ENCODE measurements around the gene TMEM100. TPM values are rescaled to one million over a fixed set of nuclear protein-coding genes. Genes with fewer than 3 reads are reported as not detected.

TMEM100 gene
- total RNA-seq (1 to 10 TPM in 3 of 6 donors, under 1 TPM in 3; 0.39 to 4.0 (median 1.2) TPM), polyA plus RNA-seq (1 to 10 TPM; 2.2 to 4.1 TPM)

GRCh38 chr17:55722742-55723487 lies at the start of gene TMEM100:
Gene TMEM100, minus strand, starts transcription at chr17:55722864. Its CDS starts 1,794 bp downstream, at chr17:55721070.
- Histone ChIP-seq H3K9me3 (no peaks in the 10 kb centered on the region), H3K4me3 (no peak within 1 kb of the TSS), H3K27ac (no peak within 1 kb of the TSS), H3K36me3 (no peaks in the 10 kb centered on the region), H3K4me1 (no peaks in the 10 kb centered on the region), H3K27me3 (no peaks in the 10 kb centered on the region)
- DNase-seq (no peak), FAIRE-seq (no peak), ATAC-seq (peak in 1 of 4 donors; percentile 51)
- 22 to 26% methylated on average over 12 of the region's 12 CpGs for WGBS, 2 donors
- TF ChIP-seq, protein P1, sequence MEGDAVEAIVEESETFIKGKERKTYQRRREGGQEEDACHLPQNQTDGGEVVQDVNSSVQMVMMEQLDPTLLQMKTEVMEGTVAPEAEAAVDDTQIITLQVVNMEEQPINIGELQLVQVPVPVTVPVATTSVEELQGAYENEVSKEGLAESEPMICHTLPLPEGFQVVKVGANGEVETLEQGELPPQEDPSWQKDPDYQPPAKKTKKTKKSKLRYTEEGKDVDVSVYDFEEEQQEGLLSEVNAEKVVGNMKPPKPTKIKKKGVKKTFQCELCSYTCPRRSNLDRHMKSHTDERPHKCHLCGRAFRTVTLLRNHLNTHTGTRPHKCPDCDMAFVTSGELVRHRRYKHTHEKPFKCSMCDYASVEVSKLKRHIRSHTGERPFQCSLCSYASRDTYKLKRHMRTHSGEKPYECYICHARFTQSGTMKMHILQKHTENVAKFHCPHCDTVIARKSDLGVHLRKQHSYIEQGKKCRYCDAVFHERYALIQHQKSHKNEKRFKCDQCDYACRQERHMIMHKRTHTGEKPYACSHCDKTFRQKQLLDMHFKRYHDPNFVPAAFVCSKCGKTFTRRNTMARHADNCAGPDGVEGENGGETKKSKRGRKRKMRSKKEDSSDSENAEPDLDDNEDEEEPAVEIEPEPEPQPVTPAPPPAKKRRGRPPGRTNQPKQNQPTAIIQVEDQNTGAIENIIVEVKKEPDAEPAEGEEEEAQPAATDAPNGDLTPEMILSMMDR (IDR thresholded peaks at IDR 0.05), result no peak
- intact Hi-C loops (cut with DNase I), result no loop called here

GRCh38 chr17:55772086-55772485 lies 49.4 kb upstream of the TMEM100 start:
- Histone ChIP-seq H3K4me3 (no peak overlapping the region), H3K36me3 (peaks cover 0 to 27% (median 6%) of the 10 kb centered on the region in 3 donors), H3K27ac (no peak overlapping the region), H3K27me3 (no peaks in the 10 kb centered on the region), H3K9me3 (no peaks in the 10 kb centered on the region), H3K4me1 (no peaks in the 10 kb centered on the region)
- TF ChIP-seq, protein P1 (IDR thresholded peaks at IDR 0.05), result no peak
- intact Hi-C loops (cut with DNase I), result loop anchor here in 2 of 3 donors (5.0 to 10.0 kb wide), 2 partner anchors 247 to 250 kb away; no protein-coding TSS in a partner anchor
- no peak for DNase-seq
- no peak for FAIRE-seq
- whole genome bisulfite sequencing, 2 donors, result 93 to 95% methylated on average over 7 of the region's 7 CpGs
- ATAC-seq, result no peak

DNA sequence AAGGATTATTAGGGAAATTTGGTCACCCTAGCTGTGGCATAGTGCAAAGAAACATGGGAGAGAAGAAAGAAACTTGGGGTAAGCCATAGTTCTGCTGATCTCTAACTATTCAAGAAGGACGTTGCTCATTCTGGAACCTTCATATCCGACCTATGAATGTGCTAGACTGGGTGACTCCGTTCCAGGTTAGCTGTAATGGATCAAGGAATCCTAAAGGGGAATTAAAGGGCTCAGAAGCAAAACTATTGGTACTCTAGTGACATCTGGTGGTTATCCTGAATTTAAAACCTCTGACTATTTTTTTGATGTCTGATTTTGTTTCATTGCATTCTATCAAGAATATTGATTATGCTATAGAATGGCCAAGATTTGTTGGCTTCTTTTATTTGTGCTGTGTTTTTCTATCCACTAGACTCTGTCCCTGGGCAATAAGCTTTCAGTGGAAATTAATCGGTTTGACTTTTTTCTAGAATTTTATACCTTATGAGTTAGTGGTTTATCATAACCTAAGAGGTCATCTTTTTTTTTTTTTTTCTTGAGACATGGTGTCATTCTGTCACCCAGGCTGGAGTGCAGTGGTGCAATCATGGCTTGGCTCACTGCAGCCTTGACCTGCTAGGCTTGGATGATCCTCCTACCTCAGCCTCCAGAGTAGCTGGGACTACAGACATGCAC lies 47.7 kb upstream of the TMEM100 start:
- H3K4me3 ChIP-seq, result no peak overlapping the region
- peaks cover 0 to 16% (median 6%) of the 10 kb centered on the region in 3 donors for H3K36me3 ChIP-seq
- TF ChIP-seq, protein P1 (IDR thresholded peaks at IDR 0.05), result peak in 3 of 4 donors; percentile 18 to 36 (median 36)
- peak; percentile 13 for FAIRE-seq
- no peaks in the 10 kb centered on the region for H3K9me3 ChIP-seq
- no peak for DNase-seq
- H3K27ac ChIP-seq, result no peak overlapping the region
- WGBS, 2 donors, result 35 to 49% methylated on average over 4 of the region's 4 CpGs
- intact Hi-C loops (cut with DNase I), result loop anchor here in 2 of 3 donors (5.0 to 10.0 kb wide), 2 partner anchors 246 to 248 kb away; no protein-coding TSS in a partner anchor
- H3K27me3 ChIP-seq, result no peaks in the 10 kb centered on the region
- no peaks in the 10 kb centered on the region for H3K4me1 ChIP-seq
- ATAC-seq, result peak; percentile 46 to 77 (median 66)

DNA sequence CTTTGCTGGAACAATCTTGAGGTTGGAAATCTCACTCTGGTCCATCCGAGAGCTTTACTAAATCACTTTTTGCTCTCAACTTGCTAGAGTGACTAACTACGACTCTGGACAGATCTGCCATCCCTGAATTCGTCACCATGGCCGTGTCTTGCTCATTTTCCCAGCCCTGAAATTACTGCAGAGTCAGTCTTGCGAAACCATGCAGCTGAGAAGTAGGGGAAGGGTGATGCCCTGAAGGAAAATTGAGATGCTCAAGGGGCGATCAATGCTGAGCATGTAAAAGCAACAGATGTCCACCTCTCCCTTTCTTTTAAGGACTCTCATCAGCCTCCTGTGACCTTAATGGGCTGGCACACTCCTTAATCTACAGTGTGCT lies 46.9 kb upstream of the TMEM100 start:
- 78 to 85% methylated on average over 6 of the region's 6 CpGs for WGBS, 2 donors
- Histone ChIP-seq H3K27me3 (no peaks in the 10 kb centered on the region), H3K27ac (no peak overlapping the region), H3K4me1 (no peaks in the 10 kb centered on the region), H3K9me3 (no peaks in the 10 kb centered on the region), H3K36me3 (peaks cover 0 to 12% (median 6%) of the 10 kb centered on the region in 3 donors), H3K4me3 (no peak overlapping the region)
- peak in 2 of 4 donors; percentile 28 to 71 for ATAC-seq
- TF ChIP-seq, protein P1 (IDR thresholded peaks at IDR 0.05), result no peak
- DNase-seq, result no peak
- intact Hi-C loops (cut with DNase I), result no loop called here
- no peak for FAIRE-seq

Data from pancreas (tissue), 10 donors.